ENCODE results near the gene MAGI1. TPM values are rescaled to one million over a fixed set of nuclear protein-coding genes. Genes with fewer than 3 reads are reported as not detected.

Gene MAGI1
- total RNA-seq, 4 donors from 2014 or later, result 42.4 to 71.6 (median 50.2) TPM

DNA sequence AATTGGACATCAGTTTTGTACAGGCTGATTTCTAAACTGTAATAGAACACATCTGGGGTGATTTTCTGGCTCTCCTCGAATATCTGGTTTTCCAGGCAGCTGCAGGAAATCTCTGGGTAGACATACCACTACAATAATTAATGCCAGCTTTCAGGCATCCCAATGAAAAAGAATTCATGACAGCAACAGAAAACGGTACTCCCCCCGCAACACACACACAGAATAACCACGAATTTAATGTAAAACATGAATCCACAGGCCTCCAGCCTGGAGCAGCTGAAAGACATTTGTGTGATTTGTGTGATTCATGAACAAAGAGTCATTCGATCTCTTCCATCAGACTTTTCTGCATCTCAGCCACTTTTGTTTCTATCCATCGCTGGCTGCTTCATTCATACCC is 262.2 kb downstream of the MAGI1 start:
- DNase-seq (ENCODE audit: low spot score in 2 of 2), result no peak
- WGBS, 2 donors, result 41 to 56% methylated on average over 6 of the region's 6 CpGs
- no peak overlapping the region for H3K4me3 ChIP-seq (ENCODE audit: low read depth, poor library complexity, severe bottlenecking)
- TF ChIP-seq, protein P1, sequence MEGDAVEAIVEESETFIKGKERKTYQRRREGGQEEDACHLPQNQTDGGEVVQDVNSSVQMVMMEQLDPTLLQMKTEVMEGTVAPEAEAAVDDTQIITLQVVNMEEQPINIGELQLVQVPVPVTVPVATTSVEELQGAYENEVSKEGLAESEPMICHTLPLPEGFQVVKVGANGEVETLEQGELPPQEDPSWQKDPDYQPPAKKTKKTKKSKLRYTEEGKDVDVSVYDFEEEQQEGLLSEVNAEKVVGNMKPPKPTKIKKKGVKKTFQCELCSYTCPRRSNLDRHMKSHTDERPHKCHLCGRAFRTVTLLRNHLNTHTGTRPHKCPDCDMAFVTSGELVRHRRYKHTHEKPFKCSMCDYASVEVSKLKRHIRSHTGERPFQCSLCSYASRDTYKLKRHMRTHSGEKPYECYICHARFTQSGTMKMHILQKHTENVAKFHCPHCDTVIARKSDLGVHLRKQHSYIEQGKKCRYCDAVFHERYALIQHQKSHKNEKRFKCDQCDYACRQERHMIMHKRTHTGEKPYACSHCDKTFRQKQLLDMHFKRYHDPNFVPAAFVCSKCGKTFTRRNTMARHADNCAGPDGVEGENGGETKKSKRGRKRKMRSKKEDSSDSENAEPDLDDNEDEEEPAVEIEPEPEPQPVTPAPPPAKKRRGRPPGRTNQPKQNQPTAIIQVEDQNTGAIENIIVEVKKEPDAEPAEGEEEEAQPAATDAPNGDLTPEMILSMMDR (IDR thresholded peaks at IDR 0.05), result no peak
- TF ChIP-seq POLR2A (IDR thresholded peaks at IDR 0.05), result no peak
- intact Hi-C loops (cut with DNase I; ENCODE audit: low total_unique reads), result no loop called here

DNA sequence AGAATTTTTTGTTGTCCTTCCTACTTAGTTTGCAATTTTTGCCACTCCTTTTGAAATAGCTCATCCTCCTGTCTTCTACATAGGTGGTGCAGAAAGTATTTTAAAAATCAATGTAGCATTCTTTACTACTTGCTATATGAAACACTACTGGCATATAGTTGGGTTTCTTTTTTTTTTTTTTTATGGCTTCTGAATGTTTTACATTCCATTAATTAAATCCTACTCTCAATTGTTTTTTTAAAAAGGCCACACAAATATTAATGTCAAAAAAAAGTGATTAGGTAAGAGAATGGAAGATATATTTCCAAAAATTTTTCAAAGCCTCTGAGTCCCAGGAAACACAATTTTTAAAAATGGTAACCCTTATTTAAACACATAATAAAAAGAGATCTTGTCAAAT is 262.6 kb downstream of the MAGI1 start:
- TF ChIP-seq, protein P1 (IDR thresholded peaks at IDR 0.05), result no peak
- no peak for TF ChIP-seq POLR2A (IDR thresholded peaks at IDR 0.05)
- H3K4me3 ChIP-seq (ENCODE audit: low read depth, poor library complexity, severe bottlenecking), result no peak overlapping the region
- DNase-seq (ENCODE audit: low spot score in 2 of 2), result no peak
- intact Hi-C loops (cut with DNase I; ENCODE audit: low total_unique reads), result no loop called here

DNA sequence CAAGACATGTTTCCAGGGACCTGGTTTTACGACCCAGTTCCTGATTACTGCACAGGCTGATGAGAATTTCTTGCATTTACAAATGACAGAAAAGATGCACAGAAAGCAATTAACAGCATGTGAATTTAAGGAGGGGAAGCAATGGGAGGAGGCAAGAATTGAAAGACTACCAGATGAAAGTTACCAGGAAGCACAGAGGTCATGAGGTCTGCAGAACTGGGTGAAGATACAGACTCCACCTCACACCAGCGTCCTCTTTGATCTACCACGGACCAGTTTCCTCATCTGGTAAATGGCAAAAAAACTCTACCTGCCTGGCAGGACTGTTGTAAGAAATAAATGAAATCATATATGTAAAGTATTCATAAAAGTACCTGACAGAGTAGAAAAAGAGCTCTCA is 266.0 kb downstream of the MAGI1 start:
- TF ChIP-seq POLR2A (IDR thresholded peaks at IDR 0.05), result no peak
- TF ChIP-seq, protein P1 (IDR thresholded peaks at IDR 0.05), result no peak
- no peak for DNase-seq (ENCODE audit: low spot score in 2 of 2)
- H3K4me3 ChIP-seq (ENCODE audit: low read depth, poor library complexity, severe bottlenecking), result no peak overlapping the region
- intact Hi-C loops (cut with DNase I; ENCODE audit: low total_unique reads), result no loop called here
- WGBS, 2 donors, result 68 to 74% methylated on average over 3 of the region's 3 CpGs

DNA sequence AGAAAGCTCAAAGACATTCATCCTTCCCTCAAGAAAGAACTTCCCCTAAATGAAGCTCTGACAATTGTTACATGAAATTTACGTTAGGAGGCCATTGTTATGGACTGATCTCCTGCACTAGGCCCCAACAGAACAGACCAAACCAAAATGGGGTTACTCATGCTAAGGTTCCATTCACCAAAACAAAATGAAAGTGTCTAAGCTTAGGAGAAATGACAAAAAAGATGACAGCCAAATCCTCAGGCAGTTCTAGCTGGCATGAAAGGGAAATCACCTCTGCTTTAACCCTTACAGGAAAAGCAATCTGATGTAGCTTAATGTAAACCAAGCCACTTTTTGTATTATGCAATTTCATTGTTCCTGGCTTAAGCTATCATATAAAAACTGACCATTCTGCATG is 271.2 kb downstream of the MAGI1 start:
- TF ChIP-seq, protein P1 (IDR thresholded peaks at IDR 0.05), result no peak
- TF ChIP-seq POLR2A (IDR thresholded peaks at IDR 0.05), result no peak
- no peak for DNase-seq (ENCODE audit: low spot score in 2 of 2)
- 85 to 86% methylated on average over 1 of the region's 1 CpG for WGBS, 2 donors
- H3K4me3 ChIP-seq (ENCODE audit: low read depth, poor library complexity, severe bottlenecking), result no peak overlapping the region
- intact Hi-C loops (cut with DNase I; ENCODE audit: low total_unique reads), result no loop called here

DNA sequence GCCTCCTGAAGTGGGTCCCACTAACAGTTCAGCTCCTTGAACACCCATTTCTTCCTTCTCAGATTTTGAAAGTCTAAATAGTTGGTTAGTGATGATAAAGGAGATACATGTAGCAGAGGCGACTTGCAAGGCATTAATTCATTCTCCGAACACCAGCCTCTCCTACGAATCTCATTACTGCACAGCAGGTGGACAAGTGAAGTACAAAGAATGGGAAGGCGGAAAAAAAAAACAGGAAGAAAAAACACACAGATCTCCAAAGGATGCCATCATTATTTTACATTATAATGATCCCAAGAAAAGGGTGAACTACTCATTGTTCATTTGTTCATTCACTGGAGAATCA is 276.5 kb downstream of the MAGI1 start:
- no peak for TF ChIP-seq POLR2A (IDR thresholded peaks at IDR 0.05)
- TF ChIP-seq, protein P1 (IDR thresholded peaks at IDR 0.05), result no peak
- no peak for DNase-seq (ENCODE audit: low spot score in 2 of 2)
- intact Hi-C loops (cut with DNase I; ENCODE audit: low total_unique reads), result no loop called here
- WGBS, 2 donors, result 91 to 95% methylated on average over 4 of the region's 4 CpGs
- H3K4me3 ChIP-seq (ENCODE audit: low read depth, poor library complexity, severe bottlenecking), result no peak overlapping the region

DNA sequence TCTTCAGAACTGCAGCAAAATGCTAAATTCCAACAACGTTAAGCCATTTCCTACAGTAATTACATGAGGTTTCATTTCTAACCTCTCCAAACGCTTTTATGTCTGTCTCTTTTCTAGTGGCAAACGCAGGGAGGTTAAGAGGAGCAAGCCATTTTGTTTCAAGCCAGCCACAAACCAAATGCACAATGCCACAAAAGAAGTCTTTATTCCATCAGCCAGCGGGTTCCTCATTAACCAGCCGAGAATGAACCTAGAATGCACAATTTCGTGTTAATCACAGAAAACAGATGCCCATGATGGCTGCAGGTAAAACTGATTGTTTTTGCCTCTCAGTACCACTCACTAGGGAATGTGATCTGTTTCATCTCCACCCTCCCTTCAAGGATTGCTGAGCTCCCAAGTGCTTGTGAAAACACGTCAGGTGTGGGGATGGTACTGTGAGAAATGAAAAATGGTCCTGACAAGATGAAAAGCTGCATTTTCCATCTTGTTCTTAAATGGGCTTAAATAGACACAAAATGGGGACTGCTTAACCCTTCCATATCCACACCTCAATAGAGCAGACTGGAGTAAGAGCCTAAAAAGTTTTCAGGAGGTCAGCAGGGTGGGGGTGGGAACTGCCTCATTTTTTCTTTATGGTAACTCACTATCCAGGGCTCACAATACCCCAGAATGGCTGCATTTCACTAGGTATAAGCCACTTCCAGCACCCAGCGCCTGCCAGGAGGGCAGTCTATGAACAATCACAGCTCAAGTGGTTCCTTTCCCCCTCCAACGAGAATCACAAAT is 277.1 kb downstream of the MAGI1 start:
- WGBS, 2 donors, result 81 to 82% methylated on average over 9 of the region's 9 CpGs
- TF ChIP-seq POLR2A (IDR thresholded peaks at IDR 0.05), result no peak
- TF ChIP-seq, protein P1 (IDR thresholded peaks at IDR 0.05), result no peak
- intact Hi-C loops (cut with DNase I; ENCODE audit: low total_unique reads), result no loop called here
- DNase-seq (ENCODE audit: low spot score in 2 of 2), result no peak
- H3K4me3 ChIP-seq (ENCODE audit: low read depth, poor library complexity, severe bottlenecking), result no peak overlapping the region

Data from lower leg skin (tissue), 4 donors.